ENCODE data around the gene XYLT1. TPM values are rescaled to one million over a fixed set of nuclear protein-coding genes. Genes with fewer than 3 reads are reported as not detected.

Gene XYLT1
- total and polyA plus RNA-seq, 8 donors = 6.0 to 8.4 (median 7.3) TPM

DNA sequence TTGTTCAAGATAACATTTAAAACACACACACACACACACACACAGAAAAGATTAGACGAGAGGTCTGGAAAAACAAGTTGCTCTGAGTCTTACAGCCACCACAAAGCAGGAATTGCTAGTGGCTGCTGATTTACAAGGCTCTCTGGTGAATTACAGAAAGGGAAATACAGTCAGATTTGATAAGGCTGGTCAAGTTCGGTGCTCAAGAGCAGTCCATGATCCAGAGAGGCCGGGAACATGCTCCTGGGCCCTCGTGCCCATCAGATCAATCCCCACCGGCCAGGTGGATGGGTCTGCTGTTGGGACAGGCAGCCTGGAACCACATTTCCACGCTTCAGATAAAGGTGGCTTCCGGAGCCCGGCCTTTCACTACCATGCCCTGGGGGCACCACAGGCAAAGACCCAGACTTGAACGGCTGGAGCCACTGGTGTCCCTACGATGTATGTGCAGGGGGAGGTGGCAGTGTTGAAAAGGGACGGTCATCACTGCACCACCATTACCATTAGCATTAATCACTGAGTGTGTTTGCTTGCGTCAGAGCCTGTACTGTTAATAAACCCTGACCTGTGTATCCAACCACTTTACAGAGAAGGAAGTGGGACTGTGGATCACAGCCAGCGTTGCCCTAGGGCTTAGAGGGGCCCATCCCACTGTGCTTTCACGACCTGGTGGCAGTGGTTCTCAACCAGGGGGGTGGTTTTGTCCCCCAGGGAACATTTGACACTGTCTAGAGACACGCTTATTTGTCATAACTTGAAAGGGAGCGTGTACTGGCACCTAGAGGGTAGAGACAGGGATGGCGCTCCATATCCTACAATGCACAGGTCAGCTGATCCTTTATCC lies 95.1 kb downstream of the XYLT1 start:
- ATAC-seq (peak; percentile 42), DNase-seq (peak in 1 of 4 donors; percentile 69)
- intact Hi-C loops (cut with DNase I) = no loop called here
- H3K27ac ChIP-seq = no peak overlapping the region
- no peaks in the 10 kb centered on the region for H3K9me3 ChIP-seq
- H3K27me3 ChIP-seq = no peaks in the 10 kb centered on the region
- H3K36me3 ChIP-seq = no peaks in the 10 kb centered on the region
- peaks cover 3 to 53% of the 10 kb centered on the region in 2 donors for H3K4me1 ChIP-seq
- H3K4me3 ChIP-seq = no peak overlapping the region
- no peak for TF ChIP-seq CTCF (IDR thresholded peaks at IDR 0.05)

GRCh38 chr16:17374668-17375255 lies 96.0 kb downstream of the XYLT1 start:
- Histone ChIP-seq H3K4me3 (no peak overlapping the region), H3K27ac (no peak overlapping the region), H3K4me1 (peaks cover 3 to 53% of the 10 kb centered on the region in 2 donors), H3K9me3 (no peaks in the 10 kb centered on the region), H3K27me3 (no peaks in the 10 kb centered on the region), H3K36me3 (no peaks in the 10 kb centered on the region)
- DNase-seq (no peak), ATAC-seq (no peak)
- intact Hi-C loops (cut with DNase I) = no loop called here
- no peak for TF ChIP-seq CTCF (IDR thresholded peaks at IDR 0.05)

DNA sequence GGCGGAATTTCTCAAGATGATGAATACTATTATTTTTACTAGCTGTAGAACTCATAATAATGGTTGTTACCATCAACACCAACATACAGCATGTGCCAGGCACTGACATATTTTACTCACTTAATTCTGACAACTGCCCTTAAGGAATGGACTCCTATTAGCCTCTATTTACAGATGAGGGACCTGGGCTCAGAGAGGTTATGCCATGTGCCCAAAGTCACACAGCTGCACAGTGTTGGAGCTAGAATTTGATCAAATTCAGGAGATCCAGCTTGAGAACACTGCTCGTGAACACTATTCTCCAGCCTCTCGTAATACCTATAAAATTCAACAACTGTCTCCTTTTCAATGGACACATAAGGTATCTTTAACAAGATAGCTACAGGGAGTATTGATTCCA lies 97.2 kb downstream of the XYLT1 start:
- Histone ChIP-seq H3K9me3 (no peaks in the 10 kb centered on the region), H3K36me3 (no peaks in the 10 kb centered on the region), H3K4me3 (no peak overlapping the region), H3K4me1 (peaks cover 0 to 55% of the 10 kb centered on the region in 2 donors), H3K27ac (no peak overlapping the region), H3K27me3 (no peaks in the 10 kb centered on the region)
- no peak for TF ChIP-seq CTCF (IDR thresholded peaks at IDR 0.05)
- intact Hi-C loops (cut with DNase I) = no loop called here
- ATAC-seq (no peak), DNase-seq (no peak)

GRCh38 chr16:17372386-17372785 lies 98.4 kb downstream of the XYLT1 start:
- intact Hi-C loops (cut with DNase I) = no loop called here
- Histone ChIP-seq H3K4me3 (no peak overlapping the region), H3K36me3 (no peaks in the 10 kb centered on the region), H3K4me1 (peaks cover 0 to 55% of the 10 kb centered on the region in 2 donors), H3K27me3 (no peaks in the 10 kb centered on the region), H3K9me3 (no peaks in the 10 kb centered on the region), H3K27ac (no peak overlapping the region)
- TF ChIP-seq CTCF (IDR thresholded peaks at IDR 0.05) = no peak
- no peak for DNase-seq
- no peak for ATAC-seq

DNA sequence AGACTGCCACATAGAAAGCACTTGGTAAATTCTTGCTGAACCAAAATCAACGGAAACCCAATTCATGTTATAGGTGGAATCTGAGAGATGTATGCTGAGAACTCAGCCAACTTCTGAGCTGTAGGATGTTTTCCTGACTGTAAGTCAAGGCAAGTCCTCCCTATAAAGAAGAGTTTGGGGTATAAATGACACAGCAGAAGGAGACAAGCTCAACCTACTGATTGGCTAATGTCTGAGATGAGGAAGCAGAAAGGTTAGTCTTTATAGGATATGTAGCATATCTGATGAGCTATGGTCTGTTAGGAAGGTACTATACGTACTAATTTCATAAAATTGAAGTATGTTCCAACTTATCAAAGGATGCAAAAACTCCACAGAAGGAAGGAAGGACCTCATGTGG lies 99.5 kb downstream of the XYLT1 start:
- ATAC-seq (no peak), DNase-seq (no peak)
- Histone ChIP-seq H3K9me3 (no peaks in the 10 kb centered on the region), H3K27ac (no peak overlapping the region), H3K36me3 (no peaks in the 10 kb centered on the region), H3K4me1 (peaks cover 0 to 61% of the 10 kb centered on the region in 2 donors), H3K27me3 (no peaks in the 10 kb centered on the region), H3K4me3 (no peak overlapping the region)
- intact Hi-C loops (cut with DNase I) = no loop called here
- no peak for TF ChIP-seq CTCF (IDR thresholded peaks at IDR 0.05)
